HCT116 (cell line): ENCODE data around the gene TMEM141. TPM values are rescaled to one million over a fixed set of nuclear protein-coding genes. Genes with fewer than 3 reads are reported as not detected.
"Not testable (repeated sequence)": the region's sequence is repeated elsewhere in the genome, so short reads cannot be mapped to it uniquely, and the experiment has no call there.

Experiments
- ATAC-seq: fragments of 200-7000 bp; cut with Tn5 transposase; 2 replicates; pipeline ENCODE4 v1.9.1; 2020; ENCODE audit warnings: mild to moderate bottlenecking, moderate library complexity
- BruUV-seq: library from RNA; stranded (reverse); fragments of 400-500 nt; replicated peaks from 2 replicates; lab custom pipeline; 2021; lab: Mats Ljungman, UMichigan
- CTCF ChIA-PET: fragments of 300-600 bp; sonication (Branson Sonifier 250); formaldehyde crosslinking; loops from one replicate; lab custom pipeline; 2021; ENCODE audit warnings: antibody characterized with exemption; lab: Charles Lee
- POLR2A ChIA-PET: fragments of 300-600, 350-600 bp; sonication (Branson Sonifier 250); formaldehyde crosslinking; loops from one replicate; lab custom pipeline; 2021; ENCODE audit warnings: antibody characterized with exemption; lab: Charles Lee
- RAD21 ChIA-PET, 2 experiments: fragments of 300-600 bp; sonication (Branson Sonifier 250); formaldehyde crosslinking; loops; one replicate each; lab custom pipeline; 2023; ENCODE audit warnings: low total read pairs in 2 of 2; ENCODE audit not compliant: uncharacterized antibody in 2 of 2, unreplicated experiment in 2 of 2, low non-redundant PET in 1 of 2; lab: Charles Lee
- DNase-seq: peaks from one replicate; pipeline ENCODE4 v3.0.0-alpha.2; 2010; ENCODE audit warnings: low read depth, low spot score
- H2AFZ ChIP-seq: fragments of 200-600 bp; shearing (Covaris generic), sonication (generic); 2 replicates; pipeline ENCODE4 v1.6.1; 2017; ENCODE audit warnings: low read depth, mixed run types, mixed read lengths, antibody characterized with exemption, low read length; ENCODE audit not compliant: poor library complexity, severe bottlenecking
- H3K27ac ChIP-seq: 2 replicates; pipeline ENCODE4 v1.5.1; 2012; ENCODE audit warnings: low read depth, low read length
- H3K27me3 ChIP-seq: fragments of 200-600 bp; sonication (generic); 2 replicates; pipeline ENCODE4 v1.6.1; 2016; ENCODE audit warnings: mixed run types, low read length, mixed read lengths; ENCODE audit not compliant: insufficient read depth
- H3K36me3 ChIP-seq, 2 experiments: fragments of 200-500 bp in 1 of 2; fragments of 200-600 bp in 1 of 2; sonication (Bioruptor generic) in 1 of 2; sonication (generic) in 1 of 2; 2 replicates each; pipeline versions ENCODE4 v1.5.1 to v1.6.1; 2014 to 2016; ENCODE audit warnings: low read length in 2 of 2, inconsistent platforms in 1 of 2, mixed read lengths in 1 of 2, mixed run types in 1 of 2; ENCODE audit not compliant: insufficient read depth in 2 of 2, control insufficient read depth in 1 of 2
- H3K4me1 ChIP-seq, 2 experiments: fragments of 200-600 bp in 1 of 2; sonication (generic) in 1 of 2; 2 replicates each; pipeline versions ENCODE4 v1.5.1 to v1.6.1; 2012 to 2017; ENCODE audit warnings: low read length in 2 of 2, inconsistent platforms in 1 of 2, mild to moderate bottlenecking in 1 of 2, mixed read lengths in 1 of 2, mixed run types in 1 of 2, moderate library complexity in 1 of 2; ENCODE audit not compliant: insufficient read depth in 2 of 2, control insufficient read depth in 1 of 2
- H3K4me2 ChIP-seq: fragments of 200-600 bp; sonication (generic); 2 replicates; pipeline ENCODE4 v1.6.1; 2017; ENCODE audit warnings: mixed run types, low read length, mixed read lengths
- H3K4me3 ChIP-seq, 2 experiments: fragments of 200-600 bp in 1 of 2; sonication (generic) in 1 of 2; replicated peaks in 1 of 2; 2 replicates each; pipeline ENCODE4 v1.5.1; 2011 to 2016; ENCODE audit warnings: low read length in 2 of 2, control low read depth in 1 of 2, low read depth in 1 of 2, mild to moderate bottlenecking in 1 of 2, mixed read lengths in 1 of 2, mixed run types in 1 of 2
- H3K79me2 ChIP-seq: fragments of 200-600 bp; sonication (generic); 2 replicates; pipeline ENCODE4 v1.6.1; 2017; ENCODE audit warnings: mild to moderate bottlenecking, mixed run types, low read length, moderate library complexity, mixed read lengths; ENCODE audit not compliant: insufficient read depth
- H3K9ac ChIP-seq: fragments of 200-600 bp; sonication (generic); 2 replicates; pipeline ENCODE4 v1.6.1; 2016; ENCODE audit warnings: low read length, mixed read lengths
- H3K9me2 ChIP-seq: fragments of 200-600 bp; sonication (generic), shearing (Covaris generic); 2 replicates; pipeline ENCODE4 v1.6.1; 2017; ENCODE audit warnings: mixed run types, mild to moderate bottlenecking, moderate library complexity; ENCODE audit not compliant: insufficient read depth
- H3K9me3 ChIP-seq, 2 experiments: fragments of 200-500 bp in 1 of 2; fragments of 200-600 bp in 1 of 2; sonication (Bioruptor generic) in 1 of 2; sonication (generic) in 1 of 2; 2 replicates each; pipeline ENCODE4 v1.6.1; 2014 to 2017; ENCODE audit warnings: low read length in 2 of 2, mixed read lengths in 2 of 2, inconsistent platforms in 1 of 2, low read depth in 1 of 2, mild to moderate bottlenecking in 1 of 2, mixed run types in 1 of 2, moderate library complexity in 1 of 2; ENCODE audit not compliant: control insufficient read depth in 1 of 2, insufficient read depth in 1 of 2
- H4K20me1 ChIP-seq: fragments of 200-600 bp; sonication (generic), shearing (Covaris generic); 2 replicates; pipeline ENCODE4 v1.6.1; 2017; ENCODE audit warnings: mixed run types, mild to moderate bottlenecking, moderate library complexity; ENCODE audit not compliant: insufficient read depth
- ELF1 ChIP-seq: IDR thresholded peaks from 2 replicates; pipeline ENCODE4 v1.6.1; 2012; ENCODE audit warnings: low read depth, borderline replicate concordance
- POLR2A ChIP-seq: IDR thresholded peaks from 2 replicates; pipeline ENCODE4 v1.7.0; 2011; ENCODE audit warnings: borderline replicate concordance; ENCODE audit not compliant: insufficient read depth, insufficient read length; ENCODE audit errors: extremely low read depth
- intact Hi-C: fragments of 100-400 bp; cut with micrococcal nuclease; formaldehyde crosslinking; loops from 2 replicates; pipeline ENCODE4 v1.10.0; 2022
- total RNA-seq: library from RNA; stranded (reverse); gene quantifications from one replicate; pipeline ENCODE4 v1.2.1, GENCODE V29; 2021; ENCODE audit not compliant: unreplicated experiment
- TF ChIP-seq, protein P1 (sequence below), 3 experiments: fragments of 200-600 bp in 1 of 3; sonication (generic) in 1 of 3; IDR thresholded peaks in 2 of 3; conservative IDR thresholded peaks in 1 of 3; 2 replicates each; pipeline ENCODE4 v1.5.1; 2012 to 2017; ENCODE audit warnings: low read depth in 2 of 3, low read length in 2 of 3, antibody characterized with exemption in 1 of 3, borderline replicate concordance in 1 of 3, control low read depth in 1 of 3, mild to moderate bottlenecking in 1 of 3, mixed read lengths in 1 of 3, mixed run types in 1 of 3, moderate library complexity in 1 of 3; ENCODE audit not compliant: insufficient read depth in 1 of 3
- TF ChIP-seq, protein P2 (sequence below): IDR thresholded peaks from 2 replicates; pipeline ENCODE4 v1.6.1; 2012

Gene TMEM141
- total RNA-seq, 1 experiment from 2014 or later: 73.6 TPM

DNA sequence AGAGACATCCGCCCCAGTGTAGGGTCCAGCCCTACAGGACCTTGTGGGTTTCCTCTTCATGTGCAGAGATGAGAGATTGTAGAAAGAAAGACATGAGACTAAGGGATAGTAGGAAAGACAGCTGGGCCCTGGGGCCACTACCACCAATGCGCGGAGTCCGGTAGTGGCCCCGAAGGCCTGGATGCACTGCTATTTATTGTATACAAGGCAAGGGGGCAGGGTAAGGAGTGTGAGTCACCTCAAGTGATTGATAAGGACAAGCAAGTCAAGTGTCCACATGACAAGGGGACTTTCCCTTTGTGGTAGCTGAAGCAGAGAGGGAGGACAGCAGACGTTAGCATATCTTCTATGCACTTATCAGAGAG is 6.2 kb upstream of the TMEM141 start (continued):
- TF ChIP-seq, protein P1, sequence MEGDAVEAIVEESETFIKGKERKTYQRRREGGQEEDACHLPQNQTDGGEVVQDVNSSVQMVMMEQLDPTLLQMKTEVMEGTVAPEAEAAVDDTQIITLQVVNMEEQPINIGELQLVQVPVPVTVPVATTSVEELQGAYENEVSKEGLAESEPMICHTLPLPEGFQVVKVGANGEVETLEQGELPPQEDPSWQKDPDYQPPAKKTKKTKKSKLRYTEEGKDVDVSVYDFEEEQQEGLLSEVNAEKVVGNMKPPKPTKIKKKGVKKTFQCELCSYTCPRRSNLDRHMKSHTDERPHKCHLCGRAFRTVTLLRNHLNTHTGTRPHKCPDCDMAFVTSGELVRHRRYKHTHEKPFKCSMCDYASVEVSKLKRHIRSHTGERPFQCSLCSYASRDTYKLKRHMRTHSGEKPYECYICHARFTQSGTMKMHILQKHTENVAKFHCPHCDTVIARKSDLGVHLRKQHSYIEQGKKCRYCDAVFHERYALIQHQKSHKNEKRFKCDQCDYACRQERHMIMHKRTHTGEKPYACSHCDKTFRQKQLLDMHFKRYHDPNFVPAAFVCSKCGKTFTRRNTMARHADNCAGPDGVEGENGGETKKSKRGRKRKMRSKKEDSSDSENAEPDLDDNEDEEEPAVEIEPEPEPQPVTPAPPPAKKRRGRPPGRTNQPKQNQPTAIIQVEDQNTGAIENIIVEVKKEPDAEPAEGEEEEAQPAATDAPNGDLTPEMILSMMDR (IDR thresholded peaks at IDR 0.05 in 2 of 3, conservative IDR thresholded peaks at IDR 0.05 in 1 of 3; ENCODE audit: borderline replicate concordance in 1 of 3, insufficient read depth in 1 of 3, low read depth in 2 of 3, low read length in 2 of 3): no peak
- TF ChIP-seq, protein P2, sequence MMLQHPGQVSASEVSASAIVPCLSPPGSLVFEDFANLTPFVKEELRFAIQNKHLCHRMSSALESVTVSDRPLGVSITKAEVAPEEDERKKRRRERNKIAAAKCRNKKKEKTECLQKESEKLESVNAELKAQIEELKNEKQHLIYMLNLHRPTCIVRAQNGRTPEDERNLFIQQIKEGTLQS: no peak
- TF ChIP-seq ELF1 (no peak), POLR2A (no peak)

DNA sequence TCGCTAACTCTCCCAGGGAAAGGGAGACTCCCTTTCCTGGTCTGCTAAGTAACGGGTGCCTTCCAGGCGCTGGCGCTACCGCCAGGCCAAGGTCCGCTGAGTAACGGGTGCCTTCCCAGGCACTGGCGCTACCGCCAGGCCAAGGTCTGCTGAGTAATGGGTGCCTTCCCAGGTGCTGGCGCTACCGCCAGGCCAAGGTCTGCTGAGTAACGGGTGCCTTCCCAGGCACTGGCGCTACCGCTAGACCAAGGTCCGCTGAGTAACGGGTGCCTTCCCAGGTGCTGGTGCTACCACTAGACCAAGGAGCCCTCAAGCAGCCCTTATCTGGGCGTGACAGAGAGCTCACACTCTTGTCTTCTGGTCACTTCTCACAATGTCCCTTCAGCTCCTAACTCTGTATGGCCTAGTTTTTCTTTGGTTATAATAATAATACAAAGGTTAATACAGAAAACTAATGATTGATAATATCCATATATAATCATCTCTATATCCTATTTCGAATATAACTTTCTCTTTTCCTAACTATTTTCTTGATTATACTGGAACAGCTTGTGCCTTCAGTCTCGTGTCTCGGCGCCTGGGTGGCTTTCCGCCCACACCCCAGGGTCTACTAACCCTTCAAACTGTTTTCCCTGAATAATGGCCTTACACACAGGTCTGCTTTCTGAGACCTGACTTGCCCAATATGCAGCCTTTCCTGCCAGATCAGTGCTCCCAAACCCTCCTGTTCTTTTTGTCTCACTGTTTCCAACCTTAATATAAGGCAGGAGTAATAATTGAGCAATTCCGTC is 5.4 kb upstream of the TMEM141 start:
- H3K36me3 ChIP-seq, H3K79me2 ChIP-seq, H3K9ac ChIP-seq, H4K20me1 ChIP-seq, H3K9me3 ChIP-seq, H2AFZ ChIP-seq, H3K27ac ChIP-seq, H3K4me2 ChIP-seq, H3K9me2 ChIP-seq, POLR2A ChIA-PET, BruUV-seq, H3K4me3 ChIP-seq, ATAC-seq, RAD21 ChIA-PET, H3K27me3 ChIP-seq, DNase-seq: not testable (repeated sequence)
- intact Hi-C loops: loop anchor here (5.0 to 10.0 kb wide), 2 partner anchors 157 to 439 kb away; partner anchors contain the start of genes CYSRT1, FBXW5, RNF208 and RNF224
- H3K4me1 ChIP-seq: peaks cover 10 to 23% of the 10 kb centered on the region in 2 experiments; a peak in 3 of 4 replicates
- CTCF ChIA-PET: interaction anchor here (1.4 kb wide), 1 partner anchor 249 kb away, joined by 4 read pairs; no protein-coding TSS in a partner anchor
